AG04450 (cell line): ENCODE results near the gene CD55. TPM values are rescaled to one million over a fixed set of nuclear protein-coding genes. Genes with fewer than 3 reads are reported as not detected.

Experiments used
- CTCF ChIA-PET: fragments of 300-600, 350-600 bp; formaldehyde crosslinking; extraction: SDS; loops from one replicate; lab custom pipeline; 2022; ENCODE audit warnings: antibody characterized with exemption, inconsistent platforms; lab: Charles Lee
- POLR2A ChIA-PET: fragments of 350-600 bp; formaldehyde crosslinking; extraction: SDS; loops from one replicate; lab custom pipeline; 2021; ENCODE audit warnings: antibody characterized with exemption, inconsistent platforms; lab: Yijun Ruan, JAX
- DNase-seq: peaks from one replicate; pipeline ENCODE4 v3.0.0-alpha.2; 2011; ENCODE audit warnings: low read depth, low spot score
- H3K27ac ChIP-seq: one replicate; pipeline ENCODE4 v1.5.1; 2012; ENCODE audit warnings: low read depth, low read length, control low read depth
- H3K27me3 ChIP-seq: one replicate; pipeline ENCODE4 v1.6.0; 2012; ENCODE audit warnings: low read length; ENCODE audit not compliant: control insufficient read depth, insufficient read depth
- H3K4me3 ChIP-seq: 2 replicates; pipeline ENCODE4 v1.5.1; 2011; ENCODE audit warnings: mild to moderate bottlenecking, low read depth, low read length, control low read depth
- H3K9me3 ChIP-seq: 2 replicates; pipeline ENCODE4 v1.5.1; 2012; ENCODE audit warnings: low read length; ENCODE audit not compliant: control insufficient read depth, insufficient read depth
- CTCF ChIP-seq: IDR thresholded peaks from 2 replicates; pipeline ENCODE4 v1.5.1; 2011; ENCODE audit warnings: low read depth, low read length, control low read depth, inconsistent platforms
- polyA minus RNA-seq: library from RNA; depleted of rRNA, polyadenylated mRNA; stranded (reverse); fragments of >200 nt; gene quantifications from 2 replicates; pipeline ENCODE4 v1.2.3, GENCODE V29; 2011; rRNA and poly(A)+ RNA removed
- polyA plus RNA-seq: library from polyadenylated mRNA; depleted of rRNA; stranded (reverse); fragments of >200 nt; gene quantifications from 2 replicates; pipeline ENCODE4 v1.2.3, GENCODE V29; 2011; rRNA removed

CD55 gene
- polyA plus RNA-seq (65.1 and 88.3 TPM in 2 replicates), polyA minus RNA-seq (17.1 and 28.9 TPM in 2 replicates)

- peak; percentile 33 for TF ChIP-seq CTCF
- ChIA-PET POLR2A (interaction anchor here (0.6 to 2.1 kb wide), 7 partner anchors 8 to 178 kb away, joined by 3 to 9 read pairs (median 5); no protein-coding TSS in a partner anchor), CTCF (interaction anchor here (1.4 to 3.1 kb wide), 2 partner anchors 84 to 271 kb away, joined by 7 to 9 read pairs; no protein-coding TSS in a partner anchor)
- H3K27me3 ChIP-seq = no peaks in the 10 kb centered on the region
- peak within 1 kb of the TSS; percentile 75 for H3K4me3 ChIP-seq
- H3K27ac ChIP-seq = peak within 1 kb of the TSS; percentile 52
- peak; percentile 55 for DNase-seq
- no peaks in the 10 kb centered on the region; the same call in 1 of the 2 replicates for H3K9me3 ChIP-seq
Measured at GRCh38 chr1:207321079-207321789, at the start of gene CD55. CD55 (plus strand) TSS chr1:207321678; CDS start chr1:207321766, 88 bp downstream.

- POLR2A ChIA-PET = no interaction called here
- Histone ChIP-seq H3K27me3 (no peaks in the 10 kb centered on the region), H3K4me3 (no peak overlapping the region), H3K9me3 (no peaks in the 10 kb centered on the region), H3K27ac (no peak overlapping the region)
- no peak for TF ChIP-seq CTCF
- CTCF ChIA-PET = no interaction called here
- DNase-seq = no peak
Measured at GRCh38 chr1:207274882-207275281, 46.6 kb upstream of the CD55 start.

- no peaks in the 10 kb centered on the region for H3K9me3 ChIP-seq
- no peak for DNase-seq
- ChIA-PET CTCF (interaction anchor here (1.2 kb wide), 1 partner anchor 223 kb away, joined by 3 read pairs; no protein-coding TSS in a partner anchor), POLR2A (no interaction called here)
- no peaks in the 10 kb centered on the region for H3K27me3 ChIP-seq
- no peak overlapping the region for H3K4me3 ChIP-seq
- no peak overlapping the region for H3K27ac ChIP-seq
- no peak for TF ChIP-seq CTCF
Measured at GRCh38 chr1:207276465-207276864, 45.0 kb upstream of the CD55 start.

GRCh38 chr1:207277241-207277640 lies 44.2 kb upstream of the CD55 start:
- ChIA-PET POLR2A (no interaction called here), CTCF (no interaction called here)
- H3K9me3 ChIP-seq = no peaks in the 10 kb centered on the region
- no peaks in the 10 kb centered on the region for H3K27me3 ChIP-seq
- no peak overlapping the region for H3K4me3 ChIP-seq
- TF ChIP-seq CTCF = no peak
- no peak for DNase-seq
- H3K27ac ChIP-seq = no peak overlapping the region

- no peaks in the 10 kb centered on the region for H3K9me3 ChIP-seq
- TF ChIP-seq CTCF = no peak
- POLR2A ChIA-PET = no interaction called here
- CTCF ChIA-PET = no interaction called here
- DNase-seq = no peak
- no peaks in the 10 kb centered on the region for H3K27me3 ChIP-seq
- no peak overlapping the region for H3K27ac ChIP-seq
- no peak overlapping the region for H3K4me3 ChIP-seq
Measured at GRCh38 chr1:207279652-207280051, 41.8 kb upstream of the CD55 start.
